ENCODE measurements around the gene ZBTB16. TPM values are rescaled to one million over a fixed set of nuclear protein-coding genes. Genes with fewer than 3 reads are reported as not detected.

ZBTB16 gene
- total RNA-seq, 1 donor from 2014 or later = 3.7 TPM

DNA sequence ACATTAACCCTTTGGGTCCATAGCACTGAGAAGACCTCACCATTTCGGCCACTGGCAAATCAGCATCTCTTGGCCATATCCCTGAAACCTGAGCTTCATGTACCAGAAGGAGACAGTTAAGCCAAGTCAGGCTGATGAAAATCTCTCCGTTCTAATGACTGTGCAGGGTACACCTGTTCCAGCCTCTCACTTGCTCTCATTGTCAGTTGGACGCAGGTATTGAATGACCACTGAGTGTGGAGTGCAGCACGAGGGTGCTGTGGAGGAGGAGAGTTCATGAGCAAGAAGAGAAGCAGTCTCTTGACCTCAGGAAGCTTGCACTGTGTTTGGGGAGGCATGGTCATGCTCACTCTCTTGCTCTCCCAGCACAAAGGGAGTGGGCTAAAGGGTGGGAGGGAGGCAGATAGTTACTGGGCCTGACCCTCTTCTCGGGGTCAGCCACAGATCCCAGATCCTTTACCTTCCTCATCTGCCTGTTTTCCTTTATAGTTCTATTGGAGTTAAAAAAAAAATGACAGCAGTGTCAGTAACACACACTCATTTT is 65.2 kb downstream of the ZBTB16 start:
- FAIRE-seq = no peak
- DNase-seq (ENCODE audit: low spot score in 2 of 2) = no peak

GRCh38 chr11:114125531-114125930 is 66.0 kb downstream of the ZBTB16 start:
- FAIRE-seq = no peak
- no peak for DNase-seq (ENCODE audit: low spot score in 2 of 2)

DNA sequence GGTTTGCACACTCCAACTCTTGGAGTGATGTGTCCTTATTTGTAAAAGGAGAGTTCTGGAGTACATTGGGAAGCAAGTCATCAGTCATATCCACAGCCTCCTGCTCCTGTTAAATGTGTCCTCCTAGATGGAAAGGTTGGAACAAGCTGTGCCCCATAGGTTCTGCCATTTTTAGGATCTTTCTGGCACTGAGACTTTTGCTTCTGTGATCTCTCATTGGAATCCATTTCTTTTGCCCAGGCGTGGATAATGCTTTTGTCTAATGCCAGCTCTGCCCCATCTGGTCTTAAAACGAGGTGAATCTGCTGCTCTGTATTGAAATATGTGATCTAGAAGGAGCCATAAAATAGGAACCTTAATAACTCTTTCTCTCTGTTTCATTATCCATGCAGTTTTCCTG is 66.4 kb downstream of the ZBTB16 start:
- no peak for DNase-seq (ENCODE audit: low spot score in 2 of 2)
- no peak for FAIRE-seq

- no peak for DNase-seq (ENCODE audit: low spot score in 2 of 2)
- FAIRE-seq = no peak
Observed at GRCh38 chr11:114128399-114128798, 68.9 kb downstream of the ZBTB16 start.

GRCh38 chr11:114129142-114129541 is 69.6 kb downstream of the ZBTB16 start:
- FAIRE-seq (no peak), DNase-seq (ENCODE audit: low spot score in 2 of 2) (no peak)

GRCh38 chr11:114129699-114130098 is 70.2 kb downstream of the ZBTB16 start:
- FAIRE-seq (no peak), DNase-seq (ENCODE audit: low spot score in 2 of 2) (no peak)

- DNase-seq (ENCODE audit: low spot score in 2 of 2) (no peak), FAIRE-seq (no peak)
Observed at GRCh38 chr11:114130115-114130576, 70.6 kb downstream of the ZBTB16 start.

GRCh38 chr11:114130629-114131277 is 71.2 kb downstream of the ZBTB16 start:
- DNase-seq (ENCODE audit: low spot score in 2 of 2) (no peak), FAIRE-seq (no peak)

DNA sequence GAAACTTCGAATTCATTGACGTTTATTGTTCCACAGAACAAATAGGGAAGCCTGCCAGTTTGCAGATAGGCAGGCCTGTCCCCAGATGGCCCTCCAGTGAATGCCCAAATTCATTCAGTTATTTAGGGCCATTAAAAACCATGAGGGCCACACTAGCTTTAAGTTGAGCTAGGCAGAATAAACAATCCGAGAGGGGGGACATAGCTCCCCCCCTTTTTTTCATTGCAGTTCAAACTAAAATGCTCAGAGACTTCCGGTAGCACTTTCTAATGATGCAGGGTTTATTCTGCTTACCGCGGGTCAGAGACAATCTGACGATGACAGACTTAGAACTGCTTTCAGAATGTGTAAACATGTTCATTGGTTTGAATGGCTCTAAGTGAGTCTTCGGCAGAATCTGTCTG is 72.0 kb downstream of the ZBTB16 start:
- peak; percentile 27 to 40 for DNase-seq (ENCODE audit: low spot score in 2 of 2)
- no peak for FAIRE-seq

DNA sequence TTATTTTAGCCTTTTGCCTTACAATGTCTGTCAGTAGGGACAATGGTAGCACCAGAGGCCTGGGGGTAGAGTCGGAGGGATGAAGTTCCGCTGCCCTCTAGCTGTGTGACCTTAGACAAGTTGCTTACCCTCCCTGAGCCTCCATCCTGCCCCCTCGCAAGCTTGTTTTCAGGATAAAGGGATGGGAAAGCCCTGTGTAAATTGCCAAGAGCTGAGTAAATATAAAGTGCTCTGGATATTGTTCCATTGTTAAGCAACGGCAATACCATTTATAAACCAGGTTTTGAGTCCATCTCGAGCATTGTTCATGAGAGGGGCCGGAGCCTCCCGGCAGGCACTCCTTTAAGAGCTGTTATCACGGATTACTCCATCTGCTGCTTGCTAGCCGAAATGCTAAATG is 72.9 kb downstream of the ZBTB16 start:
- DNase-seq (ENCODE audit: low spot score in 2 of 2) (no peak), FAIRE-seq (no peak)

- DNase-seq (ENCODE audit: low spot score in 2 of 2) (no peak), FAIRE-seq (no peak)
Observed at GRCh38 chr11:114132944-114133394, 73.5 kb downstream of the ZBTB16 start.

DNA sequence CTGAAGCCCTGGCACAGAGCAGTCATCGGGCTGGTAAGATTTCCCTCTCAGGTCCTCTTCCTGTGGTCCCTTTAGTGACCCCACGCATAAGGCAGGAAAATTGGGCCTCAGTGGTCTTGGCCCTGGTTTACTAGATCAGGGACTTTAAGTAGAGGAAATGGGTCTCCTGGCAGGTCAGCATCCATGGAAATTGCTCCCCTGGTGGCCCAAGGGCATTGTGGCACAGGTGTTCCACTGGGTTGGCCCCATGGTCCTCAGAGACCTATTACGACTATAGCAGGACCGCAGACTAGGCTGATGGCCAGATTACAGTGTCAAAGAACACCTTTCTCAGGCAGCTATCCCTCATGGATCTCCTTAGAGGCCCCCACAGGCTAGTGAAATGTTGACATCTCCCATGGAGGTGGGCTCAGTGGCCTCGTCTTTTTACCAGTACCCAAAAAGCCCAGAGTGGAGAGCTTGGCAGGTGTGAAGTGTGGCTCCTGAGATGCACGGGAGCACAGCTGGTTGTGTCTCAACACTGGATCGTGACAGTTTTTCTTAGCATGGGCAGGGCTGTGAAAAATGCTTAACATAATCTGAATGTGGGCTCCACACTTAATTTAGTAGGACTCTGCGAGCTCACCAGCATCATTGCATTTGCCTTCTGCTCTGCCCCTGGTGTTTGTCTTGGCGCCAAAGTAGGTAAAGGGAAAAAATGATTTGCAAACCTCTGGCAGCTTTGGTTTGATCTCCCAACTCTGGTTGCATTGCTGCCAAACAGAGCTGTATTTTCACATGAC is 74.2 kb downstream of the ZBTB16 start:
- no peak for FAIRE-seq
- DNase-seq (ENCODE audit: low spot score in 2 of 2) = no peak

DNA sequence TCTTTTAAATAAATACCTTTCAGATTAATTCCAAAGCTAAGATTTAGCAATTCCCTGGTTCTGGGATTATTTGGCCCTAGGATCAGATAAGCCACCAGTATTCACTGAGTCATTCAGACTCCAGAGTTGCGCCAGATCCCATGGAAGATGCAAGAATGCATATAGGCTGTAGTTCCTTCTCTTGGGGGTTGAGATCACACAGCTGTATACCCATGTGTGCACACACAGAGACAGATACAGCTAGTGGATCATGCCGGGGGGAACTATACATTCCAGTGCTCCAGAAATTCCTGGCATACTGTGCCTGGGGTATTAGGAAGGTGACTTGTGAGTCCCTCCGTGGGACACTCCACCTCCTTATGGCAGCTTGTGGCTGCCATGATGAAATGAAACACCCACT is 75.4 kb downstream of the ZBTB16 start:
- no peak for DNase-seq (ENCODE audit: low spot score in 2 of 2)

GRCh38 chr11:114135737-114136151 is 76.2 kb downstream of the ZBTB16 start:
- FAIRE-seq (no peak), DNase-seq (ENCODE audit: low spot score in 2 of 2) (no peak)

More for the DNA sequence above, 75.4 kb downstream of the ZBTB16 start:
- no peak for FAIRE-seq

DNA sequence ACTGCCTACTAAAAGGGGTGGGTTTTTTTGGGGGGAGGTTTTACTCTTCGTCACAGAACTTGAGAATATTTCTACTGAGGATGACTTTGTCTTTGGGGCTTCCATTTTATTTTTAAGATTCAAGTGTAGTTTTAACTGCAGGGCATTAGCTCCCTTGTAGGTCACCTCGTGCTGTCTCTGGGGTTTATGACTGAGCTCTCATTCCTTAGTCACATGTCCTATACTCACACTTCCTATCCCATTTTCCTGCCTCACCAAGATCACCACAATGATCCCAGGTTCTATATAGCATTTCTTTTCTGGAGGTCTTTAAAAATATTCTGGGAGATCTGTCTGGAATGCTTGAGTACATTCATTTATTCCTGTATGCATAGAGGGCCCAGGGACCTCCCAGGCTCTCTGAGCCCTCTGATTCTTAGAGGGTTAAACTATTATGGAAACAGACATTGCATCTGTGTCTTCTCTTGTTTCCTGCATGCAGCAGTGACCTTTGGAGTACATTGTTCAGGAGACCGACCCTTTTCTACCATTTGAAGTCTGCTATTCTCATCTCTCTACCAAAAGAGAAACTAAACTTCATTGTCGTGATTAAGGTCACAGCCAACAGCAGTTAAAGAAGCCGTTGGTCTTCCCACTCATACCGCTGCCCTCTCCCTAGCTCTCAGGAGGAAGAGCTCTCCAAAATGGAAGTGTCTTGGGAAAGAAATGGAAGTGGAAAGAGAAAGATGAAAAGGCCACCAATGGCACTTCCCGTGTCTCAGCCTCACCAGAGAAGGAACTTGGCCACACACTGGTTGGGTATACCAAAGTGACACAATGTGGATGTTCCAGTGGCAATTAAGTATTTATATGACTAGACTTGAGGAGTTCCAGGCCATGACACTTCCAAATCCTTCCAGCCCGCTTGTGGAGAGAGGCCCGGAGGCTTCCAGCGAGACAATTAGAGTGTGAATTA is 77.5 kb downstream of the ZBTB16 start:
- FAIRE-seq (no peak), DNase-seq (ENCODE audit: low spot score in 2 of 2) (no peak)

- FAIRE-seq (no peak), DNase-seq (ENCODE audit: low spot score in 2 of 2) (no peak)
Observed at GRCh38 chr11:114137838-114138237, 78.3 kb downstream of the ZBTB16 start.

- FAIRE-seq = no peak
- DNase-seq (ENCODE audit: low spot score in 2 of 2) = no peak
Observed at GRCh38 chr11:114138411-114138810, 78.9 kb downstream of the ZBTB16 start.

DNA sequence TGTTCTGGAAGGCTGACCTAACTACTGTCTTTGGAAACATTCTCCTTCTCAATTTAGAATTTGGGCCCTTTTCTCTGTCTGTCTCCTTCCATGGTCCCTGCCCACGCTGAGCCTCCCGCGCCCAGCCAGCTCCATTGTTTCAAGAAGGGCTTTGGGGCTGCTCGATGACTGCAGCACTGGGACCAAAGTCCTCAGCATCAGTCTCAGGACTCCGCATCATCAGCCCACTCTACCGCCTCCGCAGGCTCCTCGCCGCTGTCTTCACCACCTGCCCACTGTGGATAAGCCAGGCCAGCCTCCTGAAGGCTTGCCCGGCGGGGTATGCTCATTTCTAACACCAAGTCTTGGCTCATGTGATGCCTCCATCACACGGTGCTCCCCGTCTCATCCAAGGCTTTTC is 81.3 kb downstream of the ZBTB16 start:
- FAIRE-seq = no peak
- no peak for DNase-seq (ENCODE audit: low spot score in 2 of 2)

DNA sequence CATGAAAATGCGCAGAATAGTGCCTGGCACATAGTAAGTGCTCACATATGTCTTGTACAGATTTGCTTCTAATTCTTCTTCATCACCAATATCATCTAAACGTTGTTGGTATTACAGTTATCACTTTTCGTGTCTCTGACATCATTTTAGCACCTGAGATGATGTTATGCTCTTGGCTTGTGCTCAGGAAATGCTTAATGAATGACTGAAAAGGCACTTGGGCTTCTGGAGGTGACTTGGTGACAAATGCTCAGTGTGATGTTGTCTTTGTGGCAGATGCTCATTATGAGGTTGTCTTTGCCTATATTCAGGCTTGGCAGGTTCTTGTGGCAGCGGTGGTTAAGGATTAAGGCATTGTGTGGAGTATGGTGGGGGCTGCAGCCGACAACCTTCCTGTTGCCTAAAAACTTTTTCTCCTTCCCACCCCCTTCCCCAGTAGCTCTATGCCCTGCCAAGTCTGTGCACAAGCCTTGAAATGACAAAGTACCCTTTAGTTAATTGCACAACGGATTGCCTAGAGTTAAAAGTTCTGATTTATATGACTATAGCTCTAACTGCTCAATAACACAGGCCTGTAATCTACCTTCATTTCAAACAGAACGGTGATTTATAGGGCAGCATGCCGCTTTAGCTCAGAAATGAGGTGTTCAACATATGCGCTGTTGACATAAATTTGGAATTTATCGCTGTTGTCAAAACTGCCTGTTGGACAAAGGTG is 82.5 kb downstream of the ZBTB16 start:
- FAIRE-seq (no peak), DNase-seq (ENCODE audit: low spot score in 2 of 2) (no peak)

DNA sequence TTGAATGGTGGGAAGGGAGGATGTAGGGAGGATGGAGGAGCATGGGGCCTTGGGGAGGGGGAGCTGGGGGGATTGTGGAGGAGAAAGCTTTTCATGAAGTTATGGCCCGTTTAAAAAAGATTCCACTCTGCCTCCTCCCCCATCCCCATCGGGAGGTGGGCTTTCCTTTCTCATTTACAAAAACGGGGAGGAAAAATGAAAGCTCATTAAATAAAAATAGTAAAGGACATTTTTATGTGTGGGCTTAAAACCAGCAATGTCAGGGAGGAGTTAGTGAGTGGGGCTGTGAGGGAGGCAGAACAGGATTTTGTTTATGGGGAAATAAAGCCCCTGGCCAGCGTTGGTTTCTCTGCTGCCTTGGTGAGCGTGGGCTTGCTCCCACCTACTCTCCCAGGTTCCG is 83.2 kb downstream of the ZBTB16 start:
- no peak for DNase-seq (ENCODE audit: low spot score in 2 of 2)

More for the DNA sequence above, 83.2 kb downstream of the ZBTB16 start:
- FAIRE-seq = no peak

Data from frontal cortex (tissue), 4 donors.